Natural killer cell (primary cell): ENCODE data around the gene WBP1. TPM values are rescaled to one million over a fixed set of nuclear protein-coding genes. Genes with fewer than 3 reads are reported as not detected.
A peak's percentile ranks its signal among the peaks of the same experiment; 100 is the strongest.

Experiments used
- ATAC-seq, 3 donors: fragments of 150-1000 bp in 2 of 3; fragments of 200-7000 bp in 1 of 3; cut with Tn5 transposase; 1 replicate in 1 of 3; 2 replicates in 2 of 3; pipeline ENCODE4 v1.10.0; 2021; ENCODE audit warnings: mild to moderate bottlenecking in 2 of 3, moderate library complexity in 2 of 3
- DNase-seq, 2 donors: peaks; one replicate each; pipeline versions ENCODE4 v3.0.0 to v3.0.0-alpha.2; 2013 to 2021; ENCODE audit warnings: mixed read lengths in 1 of 2
- H3K27ac ChIP-seq: one replicate; pipeline ENCODE4 v1.5.1; 2013; ENCODE audit warnings: mild to moderate bottlenecking, low read length
- H3K27me3 ChIP-seq: one replicate; pipeline ENCODE4 v1.6.1; 2013; ENCODE audit warnings: low read length; ENCODE audit not compliant: control insufficient read depth, insufficient read depth
- H3K36me3 ChIP-seq: one replicate; pipeline ENCODE4 v1.6.1; 2013; ENCODE audit warnings: low read length; ENCODE audit not compliant: control insufficient read depth, insufficient read depth
- H3K4me1 ChIP-seq: one replicate; pipeline ENCODE4 v1.6.1; 2013; ENCODE audit warnings: low read length; ENCODE audit not compliant: control insufficient read depth, insufficient read depth
- H3K4me3 ChIP-seq: one replicate; pipeline ENCODE4 v1.5.1; 2013; ENCODE audit warnings: low read length
- H3K9me3 ChIP-seq: one replicate; pipeline ENCODE4 v1.6.1; 2013; ENCODE audit warnings: low read length; ENCODE audit not compliant: control insufficient read depth, insufficient read depth
- H3K27ac Mint-ChIP-seq, 2 donors: one replicate each; pipeline ENCODE4 v1.8.0; 2022; ENCODE audit warnings: mild to moderate bottlenecking in 2 of 2, mixed read lengths in 2 of 2, moderate library complexity in 1 of 2
- H3K27me3 Mint-ChIP-seq, 2 donors: one replicate each; pipeline ENCODE4 v1.8.0; 2022; ENCODE audit warnings: low read depth in 2 of 2, mixed read lengths in 2 of 2
- H3K36me3 Mint-ChIP-seq: one replicate; pipeline ENCODE4 v1.8.0; 2022; ENCODE audit warnings: mixed read lengths
- H3K4me1 Mint-ChIP-seq, 2 donors: one replicate each; pipeline ENCODE4 v1.8.0; 2022; ENCODE audit warnings: mixed read lengths in 2 of 2
- H3K4me3 Mint-ChIP-seq: one replicate; pipeline ENCODE4 v1.8.0; 2022; ENCODE audit warnings: mild to moderate bottlenecking, moderate library complexity, mixed read lengths
- H3K9me3 Mint-ChIP-seq, 2 donors: one replicate each; pipeline ENCODE4 v1.8.0; 2022; ENCODE audit warnings: mixed read lengths in 2 of 2
- WGBS: methylation state at CpG from one replicate; pipeline ENCODE4 v1.1.7; 2013; ENCODE audit warnings: missing lambda C conversion rate; ENCODE audit not compliant: insufficient coverage; 5-methylcytosine and 5-hydroxymethylcytosine counted together
- intact Hi-C: fragments of 100-400 bp; cut with micrococcal nuclease; formaldehyde crosslinking; loops from one replicate; pipeline ENCODE4 v1.14.2; 2022
- total RNA-seq, 4 donors: library from RNA; stranded (reverse); fragments of 120-200 nt in 1 of 4; gene quantifications; one replicate each; pipeline versions ENCODE4 v1.2.3 to v1.2.4, GENCODE V29; 2013 to 2022
- TF ChIP-seq, protein P1 (sequence below): fragments of 200-600 bp; IDR thresholded peaks from one replicate; pipeline ENCODE4 v1.8.0; 2022; ENCODE audit warnings: antibody characterized with exemption

The WBP1 gene
- total RNA-seq, 3 donors from 2014 or later (not counting 1 experiment from before 2014, with no cell fraction given): 65.1 to 68.3 (median 65.4) TPM

GRCh38 chr2:74447230-74447999, 10.8 kb upstream of the WBP1 start:
- Mint-ChIP-seq H3K27me3 (peaks cover 0 to 5% of the 10 kb centered on the region in 2 donors), H3K4me3 (no peak overlapping the region), H3K27ac (no peak overlapping the region), H3K36me3 (no peaks in the 10 kb centered on the region), H3K9me3 (no peaks in the 10 kb centered on the region), H3K4me1 (peaks cover 3 to 4% of the 10 kb centered on the region in 2 donors)
- DNase-seq (no peak), ATAC-seq (no peak)
- no peak overlapping the region for H3K27ac ChIP-seq
- 100% methylated on average over 2 of the region's 5 CpGs for WGBS
- no peaks in the 10 kb centered on the region for H3K36me3 ChIP-seq
- H3K9me3 ChIP-seq: no peaks in the 10 kb centered on the region
- H3K4me3 ChIP-seq: no peak overlapping the region
- H3K4me1 ChIP-seq: peaks cover 13% of the 10 kb centered on the region
- intact Hi-C loops: no loop called here
- H3K27me3 ChIP-seq: peaks cover under 1% of the 10 kb centered on the region
- TF ChIP-seq, protein P1, sequence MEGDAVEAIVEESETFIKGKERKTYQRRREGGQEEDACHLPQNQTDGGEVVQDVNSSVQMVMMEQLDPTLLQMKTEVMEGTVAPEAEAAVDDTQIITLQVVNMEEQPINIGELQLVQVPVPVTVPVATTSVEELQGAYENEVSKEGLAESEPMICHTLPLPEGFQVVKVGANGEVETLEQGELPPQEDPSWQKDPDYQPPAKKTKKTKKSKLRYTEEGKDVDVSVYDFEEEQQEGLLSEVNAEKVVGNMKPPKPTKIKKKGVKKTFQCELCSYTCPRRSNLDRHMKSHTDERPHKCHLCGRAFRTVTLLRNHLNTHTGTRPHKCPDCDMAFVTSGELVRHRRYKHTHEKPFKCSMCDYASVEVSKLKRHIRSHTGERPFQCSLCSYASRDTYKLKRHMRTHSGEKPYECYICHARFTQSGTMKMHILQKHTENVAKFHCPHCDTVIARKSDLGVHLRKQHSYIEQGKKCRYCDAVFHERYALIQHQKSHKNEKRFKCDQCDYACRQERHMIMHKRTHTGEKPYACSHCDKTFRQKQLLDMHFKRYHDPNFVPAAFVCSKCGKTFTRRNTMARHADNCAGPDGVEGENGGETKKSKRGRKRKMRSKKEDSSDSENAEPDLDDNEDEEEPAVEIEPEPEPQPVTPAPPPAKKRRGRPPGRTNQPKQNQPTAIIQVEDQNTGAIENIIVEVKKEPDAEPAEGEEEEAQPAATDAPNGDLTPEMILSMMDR: no peak

GRCh38 chr2:74448771-74449170, 9.5 kb upstream of the WBP1 start:
- Mint-ChIP-seq H3K4me1 (peaks cover 13 to 15% of the 10 kb centered on the region in 2 donors), H3K27ac (no peak overlapping the region), H3K27me3 (peaks cover 0 to 3% of the 10 kb centered on the region in 2 donors), H3K36me3 (no peaks in the 10 kb centered on the region), H3K9me3 (no peaks in the 10 kb centered on the region), H3K4me3 (no peak overlapping the region)
- Histone ChIP-seq H3K27ac (no peak overlapping the region), H3K9me3 (no peaks in the 10 kb centered on the region), H3K27me3 (no peaks in the 10 kb centered on the region), H3K4me1 (peaks cover 22% of the 10 kb centered on the region), H3K36me3 (no peaks in the 10 kb centered on the region), H3K4me3 (no peak overlapping the region)
- intact Hi-C loops: no loop called here
- DNase-seq (no peak), ATAC-seq (no peak)
- TF ChIP-seq, protein P1: no peak
- WGBS: 86% methylated on average over 2 of the region's 2 CpGs

GRCh38 chr2:74450570-74451190, 7.6 kb upstream of the WBP1 start:
- Histone ChIP-seq H3K4me1 (peaks cover 29% of the 10 kb centered on the region), H3K27me3 (no peaks in the 10 kb centered on the region), H3K4me3 (no peak overlapping the region), H3K27ac (no peak overlapping the region), H3K9me3 (no peaks in the 10 kb centered on the region), H3K36me3 (no peaks in the 10 kb centered on the region)
- H3K27ac Mint-ChIP-seq: peak overlapping the region in 1 of 2 donors; percentile 99
- 92% methylated on average over 3 of the region's 3 CpGs for WGBS
- peaks cover 30% of the 10 kb centered on the region in 2 donors for H3K4me1 Mint-ChIP-seq
- no peaks in the 10 kb centered on the region for H3K36me3 Mint-ChIP-seq
- H3K9me3 Mint-ChIP-seq: no peaks in the 10 kb centered on the region
- intact Hi-C loops: loop anchor here (5.0 to 10.0 kb wide), 2 partner anchors 58 to 1216 kb away; partner anchors contain the start of genes CCT7 and PRADC1
- DNase-seq (no peak), ATAC-seq (no peak)
- TF ChIP-seq, protein P1: no peak
- H3K27me3 Mint-ChIP-seq: no peaks in the 10 kb centered on the region
- H3K4me3 Mint-ChIP-seq: no peak overlapping the region
